Stimulated activated CD4-positive, alpha-beta T cell treated with anti-CD3 and anti-CD28 coated beads, Interleukin-12 subunit alpha, Interleukin-12 subunit beta, amount 100 ng/mL, for 24 hours (primary cell): ENCODE data around the gene HMBS.
A peak's percentile ranks its signal among the peaks of the same experiment; 100 is the strongest.

Experiments used
- DNase-seq, 2 experiments: peaks; one replicate each; pipeline ENCODE4 v3.0.0-alpha.2; 2020; ENCODE audit warnings: low read depth in 2 of 2

The HMBS gene

DNA sequence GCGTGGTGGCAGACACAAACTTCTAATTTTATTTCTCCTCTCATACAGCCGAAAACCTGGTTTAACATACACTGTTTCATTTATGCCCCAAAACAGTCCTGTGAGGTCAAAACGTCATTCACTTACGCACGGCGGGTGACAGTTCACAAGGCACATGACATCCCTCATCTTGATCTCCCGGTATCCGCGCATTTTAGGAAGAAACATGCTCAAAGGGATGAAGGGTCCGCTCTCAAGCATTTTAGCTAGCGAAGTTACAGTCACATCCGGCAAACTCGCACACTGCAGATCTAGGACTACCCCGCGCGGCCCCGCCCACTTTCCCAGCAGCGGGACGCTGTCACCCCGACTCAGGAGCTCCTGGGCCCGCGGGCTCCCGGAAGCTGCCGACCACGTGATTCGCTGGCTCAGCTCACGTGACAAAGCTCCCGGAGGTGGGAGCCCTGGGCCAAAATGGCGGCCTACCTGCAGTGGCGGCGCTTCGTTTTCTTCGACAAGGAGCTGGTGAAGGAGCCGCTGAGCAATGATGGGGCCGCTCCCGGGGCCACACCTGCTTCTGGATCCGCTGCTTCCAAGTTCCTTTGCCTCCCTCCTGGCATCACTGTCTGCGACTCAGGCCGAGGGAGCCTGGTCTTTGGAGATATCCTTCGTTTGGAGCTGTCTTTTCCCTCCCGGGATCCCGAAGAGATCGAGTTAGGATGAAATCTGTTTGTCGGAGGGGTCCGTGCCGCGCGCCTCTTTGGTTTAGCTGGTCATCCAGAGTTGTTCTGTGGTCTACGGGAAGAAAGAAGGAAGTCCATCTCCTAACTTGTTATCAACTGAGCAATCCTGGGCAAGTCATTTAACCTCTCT lies 17.1 kb upstream of the HMBS start, which contains the start of gene VPS11:
Gene VPS11, plus strand, starts transcription at position 448 of the 852 bp plus-strand sequence. Its CDS starts 6 bp downstream, at position 454.
- DNase-seq: peak; percentile 91 to 98

DNA sequence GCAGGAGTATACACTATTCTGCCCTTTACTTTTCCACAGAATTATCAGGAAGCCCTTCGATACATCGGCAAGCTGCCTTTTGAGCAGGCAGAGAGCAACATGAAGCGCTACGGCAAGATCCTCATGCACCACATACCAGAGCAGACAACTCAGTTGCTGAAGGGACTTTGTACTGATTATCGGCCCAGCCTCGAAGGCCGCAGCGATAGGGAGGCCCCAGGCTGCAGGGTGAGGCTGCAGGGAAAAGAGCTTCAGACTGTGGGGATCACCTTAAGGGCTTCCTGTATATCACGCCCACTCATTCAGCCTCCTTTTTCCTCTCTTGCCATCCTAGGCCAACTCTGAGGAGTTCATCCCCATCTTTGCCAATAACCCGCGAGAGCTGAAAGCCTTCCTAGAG lies 6.8 kb upstream of the HMBS start:
- no peak for DNase-seq

DNA sequence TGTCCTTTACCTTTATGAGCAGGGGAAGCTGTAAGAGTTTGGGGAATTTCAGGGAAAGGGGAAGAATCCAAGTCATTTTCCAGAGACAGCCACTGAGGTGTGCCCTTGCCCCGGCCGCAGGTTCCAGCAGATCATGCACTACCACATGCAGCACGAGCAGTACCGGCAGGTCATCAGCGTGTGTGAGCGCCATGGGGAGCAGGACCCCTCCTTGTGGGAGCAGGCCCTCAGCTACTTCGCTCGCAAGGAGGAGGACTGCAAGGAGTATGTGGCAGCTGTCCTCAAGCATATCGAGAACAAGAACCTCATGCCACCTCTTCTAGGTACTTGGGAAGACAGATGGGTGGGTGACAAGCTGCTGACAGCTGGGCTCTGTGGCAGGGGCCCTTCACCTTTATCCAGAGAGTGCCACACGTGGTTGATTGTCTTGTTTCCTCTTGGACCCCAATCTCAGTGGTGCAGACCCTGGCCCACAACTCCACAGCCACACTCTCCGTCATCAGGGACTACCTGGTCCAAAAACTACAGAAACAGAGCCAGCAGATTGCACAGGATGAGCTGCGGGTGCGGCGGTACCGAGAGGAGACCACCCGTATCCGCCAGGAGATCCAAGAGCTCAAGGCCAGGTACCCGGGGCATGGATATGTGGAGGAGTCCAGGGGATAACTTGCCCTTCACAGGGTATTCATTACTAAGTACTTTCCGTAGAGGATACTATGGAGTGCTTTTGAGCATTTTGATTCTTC lies 5.8 kb upstream of the HMBS start:
- no peak for DNase-seq

DNA sequence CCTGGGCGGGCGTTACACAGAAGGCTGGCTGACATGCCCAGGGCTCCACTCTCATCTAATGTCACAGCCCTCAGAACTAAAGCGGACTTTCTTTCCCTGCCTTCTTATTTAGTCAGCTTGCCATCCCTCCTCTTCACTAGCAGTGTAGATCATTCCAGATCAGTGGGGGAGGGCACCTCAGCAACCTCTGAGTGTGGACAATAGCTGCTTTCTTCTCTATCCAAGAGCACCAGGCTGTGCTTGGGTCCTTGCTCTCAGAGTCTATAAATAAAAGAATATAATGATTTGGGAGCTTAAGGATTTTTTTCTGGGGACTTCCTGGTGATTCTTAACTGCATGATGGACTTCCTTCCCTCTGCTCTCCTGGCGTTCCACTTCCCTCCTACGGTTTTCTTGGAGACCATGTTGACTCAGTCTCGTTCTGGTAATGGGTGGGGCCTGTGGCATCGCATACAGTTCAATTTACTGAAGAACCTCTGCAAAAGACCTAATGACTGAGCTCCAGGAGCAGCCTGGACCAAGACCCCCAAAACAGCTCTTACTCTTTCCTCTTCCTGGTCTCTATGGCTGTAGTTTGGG lies 2.9 kb upstream of the HMBS start:
- no peak for DNase-seq

DNA sequence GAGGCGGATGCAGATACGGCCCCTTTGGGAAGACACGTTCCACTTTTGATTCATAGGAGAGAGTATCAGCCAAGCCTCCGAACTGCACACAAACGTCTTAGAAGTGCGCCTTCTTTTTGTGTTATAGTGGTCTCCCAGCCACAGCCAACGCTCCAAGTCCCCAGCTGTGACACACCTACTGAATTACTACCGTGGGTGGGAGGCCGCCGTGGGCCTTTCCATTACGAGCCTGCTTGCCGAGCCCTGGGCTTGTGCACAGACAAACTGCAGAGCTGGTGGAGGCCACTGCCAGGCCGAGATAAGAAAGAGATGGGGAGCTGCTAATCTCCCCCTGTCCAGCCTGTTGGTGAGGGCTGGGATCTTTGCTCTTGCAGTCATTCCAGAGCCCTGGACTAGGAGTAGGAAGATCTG lies 761 bp downstream of the HMBS start:
- peak in 1 of 2 experiments; percentile 29 for DNase-seq

DNA sequence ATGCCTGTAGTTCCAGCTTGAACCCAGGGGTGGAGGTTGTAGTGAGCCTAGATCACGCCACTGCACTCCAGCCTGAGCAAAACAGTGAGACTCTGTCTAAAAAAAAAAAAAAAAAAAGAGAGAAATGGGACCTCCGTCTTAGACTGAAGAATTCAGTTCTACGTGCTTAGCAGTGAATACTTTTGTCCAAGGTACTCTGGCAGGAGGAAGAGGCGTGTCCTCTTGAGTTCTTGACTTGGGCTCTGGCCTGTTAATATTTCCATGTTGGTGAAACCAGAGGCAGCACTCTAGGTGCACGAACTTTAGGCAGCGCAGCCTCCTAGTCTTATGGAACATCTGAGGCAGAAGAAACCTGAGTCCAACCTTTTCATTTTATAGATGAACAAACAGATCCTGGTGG lies 2.4 kb downstream of the HMBS start:
- DNase-seq: no peak

DNA sequence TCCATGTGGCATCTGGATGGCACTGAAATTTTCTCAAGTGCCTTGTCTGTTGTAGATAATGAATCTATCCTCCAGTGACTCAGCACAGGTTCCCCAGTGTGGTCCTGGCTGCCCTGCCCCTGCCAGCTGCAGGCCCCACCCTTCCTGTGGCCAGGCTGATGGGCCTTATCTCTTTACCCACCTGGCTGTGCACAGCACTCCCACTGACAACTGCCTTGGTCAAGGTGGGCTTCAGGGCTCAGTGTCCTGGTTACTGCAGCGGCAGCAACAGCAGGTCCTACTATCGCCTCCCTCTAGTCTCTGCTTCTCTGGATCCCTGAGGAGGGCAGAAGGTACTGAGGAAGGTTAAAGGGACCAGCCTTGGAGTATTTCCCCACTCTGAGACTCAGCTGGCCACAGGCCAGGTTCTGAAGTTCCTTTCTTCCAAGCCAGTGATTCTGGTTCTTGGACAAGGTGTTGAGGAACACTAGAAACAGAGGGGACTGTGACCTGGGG lies 3.1 kb downstream of the HMBS start:
- no peak for DNase-seq

DNA sequence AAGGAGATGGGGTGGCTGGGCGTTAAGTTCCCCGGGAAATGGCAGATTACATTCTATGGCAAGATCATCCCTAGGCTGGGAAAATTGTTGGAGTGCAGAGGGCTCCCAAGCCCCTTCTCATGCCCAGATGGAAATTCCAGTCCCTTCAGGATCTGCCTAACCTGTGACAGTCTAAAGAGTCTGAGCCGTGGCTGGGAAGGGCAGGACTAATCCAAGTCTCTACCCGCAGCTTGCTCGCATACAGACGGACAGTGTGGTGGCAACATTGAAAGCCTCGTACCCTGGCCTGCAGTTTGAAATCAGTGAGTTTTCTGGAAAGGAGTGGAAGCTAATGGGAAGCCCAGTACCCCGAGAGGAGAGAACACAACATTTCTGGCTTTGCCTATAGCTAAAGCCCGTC lies 3.7 kb downstream of the HMBS start:
- no peak for DNase-seq

DNA sequence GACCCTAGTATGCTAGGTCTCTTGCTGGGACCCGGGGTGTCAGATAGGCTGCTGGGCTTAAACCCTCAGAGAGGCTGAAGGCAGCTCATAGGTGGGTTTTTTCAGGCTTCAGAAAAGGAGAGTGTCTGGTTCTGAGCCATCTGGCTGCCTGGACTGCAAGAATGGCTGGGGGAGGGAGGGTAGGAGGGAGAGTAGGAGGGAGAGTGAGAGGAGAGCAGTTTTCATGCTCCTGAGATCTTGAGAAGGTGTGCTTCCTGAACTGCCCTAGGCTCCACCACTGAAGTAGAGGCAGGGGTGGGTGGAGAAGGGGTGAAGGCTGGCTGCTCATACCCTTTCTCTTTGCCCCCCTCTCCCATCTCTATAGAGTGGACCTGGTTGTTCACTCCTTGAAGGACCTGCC lies 4.6 kb downstream of the HMBS start:
- DNase-seq: no peak

DNA sequence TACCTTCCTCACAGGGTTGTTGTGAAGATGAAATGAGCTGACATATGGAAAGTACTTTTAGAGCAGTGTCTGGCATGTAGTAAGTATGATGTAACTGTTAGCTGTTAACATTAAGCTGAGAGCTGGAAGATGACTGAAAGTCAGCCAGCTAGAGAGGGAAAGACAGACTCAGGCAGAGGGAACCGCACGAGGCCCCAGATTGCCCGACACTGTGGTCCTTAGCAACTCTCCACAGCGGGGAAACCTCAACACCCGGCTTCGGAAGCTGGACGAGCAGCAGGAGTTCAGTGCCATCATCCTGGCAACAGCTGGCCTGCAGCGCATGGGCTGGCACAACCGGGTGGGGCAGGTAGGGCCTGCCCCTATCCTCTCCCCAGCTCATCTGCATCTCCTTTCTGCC lies 6.5 kb downstream of the HMBS start:
- DNase-seq: no peak

DNA sequence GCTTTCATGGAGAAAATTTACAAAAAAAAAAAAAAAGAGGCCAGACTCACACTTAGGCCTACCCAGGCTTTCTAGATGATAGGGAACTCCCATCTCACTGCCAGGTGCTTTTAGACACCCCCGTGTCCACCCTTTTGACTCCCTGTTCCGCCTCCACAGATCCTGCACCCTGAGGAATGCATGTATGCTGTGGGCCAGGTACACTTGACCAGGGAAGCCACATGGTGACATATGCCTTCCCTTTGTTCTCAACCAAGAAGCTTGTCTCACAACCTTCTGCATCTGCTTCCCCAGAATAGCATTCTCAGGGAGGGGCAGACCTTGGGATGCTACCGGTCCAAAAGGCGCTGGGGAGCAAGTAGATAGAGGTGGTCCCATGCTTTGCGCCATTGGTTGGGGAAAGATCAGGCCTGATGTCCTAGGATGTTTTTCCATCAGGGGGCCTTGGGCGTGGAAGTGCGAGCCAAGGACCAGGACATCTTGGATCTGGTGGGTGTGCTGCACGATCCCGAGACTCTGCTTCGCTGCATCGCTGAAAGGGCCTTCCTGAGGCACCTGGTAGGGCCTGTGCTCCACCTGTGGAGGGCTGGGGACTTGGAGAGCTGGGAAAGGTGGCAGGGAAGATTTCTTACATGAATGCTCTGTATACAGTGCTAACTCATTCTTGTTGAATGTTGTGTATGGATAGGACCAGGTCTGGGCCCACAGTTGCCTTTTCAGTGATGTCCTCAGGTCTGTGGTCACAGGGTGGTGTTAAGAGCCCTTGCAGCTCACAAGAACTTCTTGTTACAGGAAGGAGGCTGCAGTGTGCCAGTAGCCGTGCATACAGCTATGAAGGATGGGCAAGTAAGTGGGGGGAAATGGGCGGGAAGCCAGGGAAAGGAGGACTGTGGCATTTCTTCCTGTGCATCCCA lies 7.5 kb downstream of the HMBS start:
- DNase-seq: peak in 1 of 2 experiments; percentile 11

DNA sequence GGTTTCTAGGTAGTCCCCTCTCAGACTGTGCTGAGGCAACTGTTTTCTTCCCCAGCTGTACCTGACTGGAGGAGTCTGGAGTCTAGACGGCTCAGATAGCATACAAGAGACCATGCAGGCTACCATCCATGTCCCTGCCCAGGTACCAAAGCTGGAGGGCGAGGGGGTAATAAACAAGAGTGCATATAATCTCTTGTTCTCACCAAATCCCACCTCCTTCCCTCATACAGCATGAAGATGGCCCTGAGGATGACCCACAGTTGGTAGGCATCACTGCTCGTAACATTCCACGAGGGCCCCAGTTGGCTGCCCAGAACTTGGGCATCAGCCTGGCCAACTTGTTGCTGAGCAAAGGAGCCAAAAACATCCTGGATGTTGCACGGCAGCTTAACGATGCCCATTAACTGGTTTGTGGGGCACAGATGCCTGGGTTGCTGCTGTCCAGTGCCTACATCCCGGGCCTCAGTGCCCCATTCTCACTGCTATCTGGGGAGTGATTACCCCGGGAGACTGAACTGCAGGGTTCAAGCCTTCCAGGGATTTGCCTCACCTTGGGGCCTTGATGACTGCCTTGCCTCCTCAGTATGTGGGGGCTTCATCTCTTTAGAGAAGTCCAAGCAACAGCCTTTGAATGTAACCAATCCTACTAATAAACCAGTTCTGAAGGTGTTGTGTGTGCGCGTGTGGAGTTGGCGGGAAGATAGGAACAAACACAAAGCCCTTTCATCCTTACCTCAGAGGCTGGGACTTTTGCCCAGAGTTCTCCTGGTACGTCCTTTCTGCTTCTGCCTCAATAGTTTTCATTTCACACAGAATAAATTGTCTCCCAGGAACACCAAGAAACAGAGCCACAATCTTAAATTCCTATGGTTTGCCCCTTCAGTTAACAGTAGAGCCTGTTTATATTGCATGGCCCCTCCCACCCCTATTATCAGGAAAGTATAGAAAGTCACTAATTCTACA lies 8.5 kb downstream of the HMBS start:
- DNase-seq: peak in 1 of 2 experiments; percentile 10

DNA sequence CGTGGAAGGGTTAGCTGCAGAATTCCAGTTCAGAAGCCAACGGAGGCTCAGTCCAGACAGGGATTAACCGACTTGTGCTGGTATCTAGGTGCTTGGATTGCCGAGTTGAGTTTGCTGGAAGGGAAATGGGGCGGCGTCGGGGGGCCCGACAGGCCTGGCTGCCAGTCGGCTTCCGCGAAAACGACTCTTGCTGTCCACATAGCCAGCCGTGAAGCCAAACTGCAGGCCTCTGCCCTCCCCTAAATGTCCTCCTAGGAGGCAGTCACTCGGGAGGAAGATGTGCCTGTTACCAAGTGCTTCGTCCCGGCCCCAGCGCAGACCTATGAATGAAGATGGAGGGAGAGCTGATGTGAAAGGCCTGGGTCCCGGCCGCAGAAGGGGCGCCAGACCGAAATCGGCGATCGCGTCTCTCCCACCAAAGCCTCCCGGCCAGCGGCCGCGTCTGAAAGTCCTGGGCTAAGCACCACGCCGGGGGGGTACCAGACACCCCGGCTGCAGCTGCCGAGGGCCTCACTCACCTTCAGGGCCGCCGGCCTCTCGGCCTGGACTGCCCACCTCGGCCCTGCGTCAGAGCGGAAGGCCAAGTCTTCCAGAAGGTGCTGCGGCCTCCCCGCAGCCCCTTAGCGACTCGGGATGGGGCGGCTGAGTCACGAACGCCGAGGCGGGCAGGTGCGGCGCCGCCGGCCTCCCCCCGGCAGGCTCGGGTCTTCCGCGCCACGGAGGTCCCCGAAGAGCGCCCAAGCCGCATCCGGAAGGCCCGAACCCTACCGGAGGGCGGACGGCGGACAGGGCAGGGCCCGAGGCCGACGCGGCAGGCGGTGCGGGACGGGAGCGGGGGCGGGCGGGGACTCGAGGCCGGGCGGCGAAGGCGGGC lies 9.5 kb downstream of the HMBS start:
- peak; percentile 28 to 29 for DNase-seq

DNA sequence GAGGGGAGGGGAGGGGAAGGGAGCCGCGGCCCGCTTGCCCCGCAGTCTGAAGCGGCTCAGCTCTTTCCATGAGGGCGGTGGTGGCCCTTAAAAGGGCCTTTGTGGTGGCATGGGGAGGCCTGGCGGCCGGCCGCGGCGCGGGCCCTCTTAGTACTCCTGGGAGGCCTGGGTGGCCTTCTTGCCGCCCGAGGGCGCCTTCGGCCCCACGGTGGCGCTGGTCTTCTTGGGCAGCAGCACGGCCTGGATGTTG lies 10.1 kb downstream of the HMBS start:
- DNase-seq: peak in 1 of 2 experiments; percentile 26

DNA sequence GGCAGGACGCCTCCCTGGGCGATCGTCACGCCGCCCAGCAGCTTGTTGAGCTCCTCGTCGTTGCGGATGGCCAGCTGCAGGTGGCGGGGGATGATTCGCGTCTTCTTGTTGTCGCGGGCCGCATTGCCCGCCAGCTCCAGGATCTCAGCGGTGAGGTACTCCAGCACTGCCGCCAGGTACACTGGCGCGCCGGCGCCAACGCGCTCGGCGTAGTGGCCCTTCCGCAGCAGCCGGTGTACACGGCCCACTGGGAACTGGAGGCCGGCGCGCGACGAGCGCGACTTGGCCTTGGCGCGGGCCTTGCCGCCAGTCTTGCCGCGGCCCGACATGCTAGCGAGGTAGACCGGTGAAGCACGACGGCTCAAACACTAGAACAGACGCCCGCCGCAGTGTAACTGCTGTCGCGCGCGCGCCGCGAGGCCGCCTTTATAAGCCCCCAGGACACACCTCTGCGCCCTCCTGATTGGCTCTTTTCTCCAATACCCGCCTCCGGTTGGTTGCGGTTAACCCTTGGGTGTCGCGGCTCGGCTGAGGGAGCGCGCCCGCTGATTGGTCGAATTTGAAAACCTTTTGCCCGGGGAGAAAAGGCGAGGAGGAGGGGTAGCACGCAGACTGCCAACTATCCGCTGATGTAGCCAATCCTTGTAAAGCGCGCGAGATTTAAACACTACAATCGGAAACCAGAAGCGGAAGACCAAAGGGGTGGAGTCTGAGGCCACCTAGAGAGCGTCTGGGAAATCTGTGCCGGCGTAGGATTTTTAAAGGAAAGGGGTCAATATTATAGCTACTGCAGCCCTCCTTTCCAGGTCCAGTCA lies 10.6 kb downstream of the HMBS start:
- peak; percentile 98 to 99 for DNase-seq

DNA sequence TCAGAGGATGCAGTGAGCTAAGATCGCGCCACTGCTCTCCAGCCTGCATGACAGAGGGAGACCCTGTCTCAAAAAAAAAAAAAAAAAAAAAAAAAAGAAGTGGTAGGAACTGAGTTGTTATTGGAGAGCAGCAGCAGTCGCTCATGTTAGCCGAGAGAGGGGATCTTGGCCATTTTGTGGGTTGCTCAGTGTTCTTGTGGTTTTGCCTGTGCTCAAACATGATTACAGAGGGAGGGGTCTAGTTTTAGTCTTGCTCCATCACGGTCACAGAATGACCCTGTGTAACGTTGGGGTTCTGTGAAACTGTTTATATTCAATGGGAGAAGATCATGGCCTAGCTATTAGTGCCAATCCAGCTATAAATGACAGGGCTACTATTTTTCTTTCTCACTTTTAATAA lies 15.0 kb downstream of the HMBS start:
- no peak for DNase-seq

DNA sequence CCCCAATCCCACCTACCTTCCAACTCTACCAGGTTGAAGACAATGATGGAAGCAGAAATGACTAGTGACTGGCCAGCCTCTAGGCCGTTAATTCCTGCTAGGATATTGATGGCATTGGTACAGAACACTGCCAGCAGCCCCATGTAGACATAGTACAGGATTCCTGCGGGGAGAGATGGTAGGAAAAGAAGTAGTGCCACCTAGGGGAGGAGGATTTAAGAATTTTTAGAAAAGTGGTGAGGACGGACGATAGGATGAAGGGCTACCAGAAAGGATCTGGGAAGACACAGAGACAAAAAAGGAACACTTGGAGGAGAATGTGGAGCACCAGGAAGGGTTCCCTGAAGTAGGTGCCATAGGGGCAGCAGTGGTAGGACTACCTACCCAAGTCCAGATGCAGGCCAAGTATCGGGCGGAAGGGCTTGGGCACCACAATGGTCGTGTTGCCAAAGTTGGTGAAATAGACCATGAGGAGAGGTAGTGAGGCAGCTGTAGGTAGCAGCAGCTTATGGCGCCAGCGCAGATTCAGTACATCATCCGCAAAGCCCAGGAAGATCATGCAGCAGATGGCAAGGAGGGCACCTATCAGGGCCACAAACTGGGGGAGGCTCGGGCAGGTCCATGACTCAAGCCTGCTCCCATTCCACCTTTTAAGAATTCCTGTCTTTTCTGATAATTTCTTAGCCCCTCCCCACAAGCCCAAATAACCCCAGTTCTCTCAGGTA lies 15.7 kb downstream of the HMBS start:
- DNase-seq: no peak
